Caco-2 (cell line): ENCODE results near the gene FBN2. TPM values are rescaled to one million over a fixed set of nuclear protein-coding genes. Genes with fewer than 3 reads are reported as not detected.

Experiments used
- BruUV-seq: library from RNA; stranded (reverse); fragments of 400-500 nt; replicated peaks from 2 replicates; lab custom pipeline; 2021; lab: Mats Ljungman, UMichigan
- CTCF ChIA-PET: fragments of 300-600 bp; sonication (Branson Sonifier 250); formaldehyde crosslinking; loops from one replicate; lab custom pipeline; 2022; ENCODE audit warnings: antibody characterized with exemption; lab: Charles Lee
- POLR2A ChIA-PET: fragments of 300-600 bp; sonication (Branson Sonifier 250); formaldehyde crosslinking; loops from one replicate; lab custom pipeline; 2022; ENCODE audit warnings: antibody characterized with exemption; lab: Charles Lee
- DNase-seq, 2 experiments: peaks; one replicate each; pipeline versions ENCODE4 v3.0.0 to v3.0.0-alpha.2; 2020 to 2022
- H3K27me3 ChIP-seq: replicated peaks from 2 replicates; pipeline ENCODE4 v1.6.0; 2011; ENCODE audit warnings: low read length; ENCODE audit not compliant: control insufficient read depth, insufficient read depth
- H3K36me3 ChIP-seq: 2 replicates; pipeline ENCODE4 v1.5.1; 2011; ENCODE audit warnings: low read length; ENCODE audit not compliant: control insufficient read depth, insufficient read depth
- H3K4me1 ChIP-seq: fragments of 250-450 bp; sonication (Bioruptor Pico); 2 replicates; pipeline ENCODE4 v1.5.1; 2020; ENCODE audit warnings: mild to moderate bottlenecking
- H3K4me3 ChIP-seq: 2 replicates; pipeline ENCODE4 v1.5.1; 2011; ENCODE audit warnings: low read depth, mild to moderate bottlenecking, control low read depth, low read length
- H3K9me3 ChIP-seq: fragments of 250-450 bp; sonication (Bioruptor Pico); 2 replicates; pipeline ENCODE4 v1.5.1; 2020; ENCODE audit warnings: mild to moderate bottlenecking, moderate library complexity
- H3K27ac Mint-ChIP-seq: one replicate; pipeline ENCODE4 v1.8.0; 2022; ENCODE audit warnings: mixed read lengths; ENCODE audit not compliant: unreplicated experiment
- H3K27me3 Mint-ChIP-seq: one replicate; pipeline ENCODE4 v1.8.0; 2022; ENCODE audit warnings: mixed read lengths; ENCODE audit not compliant: insufficient read depth, unreplicated experiment
- H3K36me3 Mint-ChIP-seq: one replicate; pipeline ENCODE4 v1.8.0; 2022; ENCODE audit warnings: mild to moderate bottlenecking, mixed read lengths; ENCODE audit not compliant: insufficient read depth, unreplicated experiment
- H3K4me1 Mint-ChIP-seq: one replicate; pipeline ENCODE4 v1.8.0; 2022; ENCODE audit warnings: low read depth, mixed read lengths; ENCODE audit not compliant: unreplicated experiment
- H3K4me3 Mint-ChIP-seq: one replicate; pipeline ENCODE4 v1.8.0; 2022; ENCODE audit warnings: mild to moderate bottlenecking, moderate library complexity, mixed read lengths; ENCODE audit not compliant: unreplicated experiment
- H3K9me3 Mint-ChIP-seq: one replicate; pipeline ENCODE4 v1.8.0; 2022; ENCODE audit warnings: mixed read lengths; ENCODE audit not compliant: unreplicated experiment
- intact Hi-C: fragments of 100-400 bp; cut with micrococcal nuclease; formaldehyde crosslinking; loops from one replicate; pipeline ENCODE4 v1.10.0; 2022; ENCODE audit not compliant: unreplicated experiment
- total RNA-seq: library from RNA; stranded (reverse); gene quantifications from 2 replicates; pipeline ENCODE4 v1.2.3, GENCODE V29; 2022
- TF ChIP-seq, protein P1 (sequence below), 2 experiments: fragments of 200-600 bp in 1 of 2; IDR thresholded peaks; 1 replicate in 1 of 2; 2 replicates in 1 of 2; pipeline versions ENCODE4 v1.5.1 to v1.8.0; 2011 to 2022; ENCODE audit warnings: antibody characterized with exemption in 1 of 2, control low read depth in 1 of 2, inconsistent platforms in 1 of 2, low read depth in 1 of 2, low read length in 1 of 2, mild to moderate bottlenecking in 1 of 2, moderate library complexity in 1 of 2; ENCODE audit not compliant: insufficient read depth in 1 of 2, severe bottlenecking in 1 of 2, unreplicated experiment in 1 of 2

Gene FBN2
- total RNA-seq, 1 experiment from 2014 or later, result 0.09 TPM

- Histone ChIP-seq H3K4me3 (no peak overlapping the region), H3K36me3 (no peaks in the 10 kb centered on the region), H3K9me3 (no peaks in the 10 kb centered on the region), H3K4me1 (0 out of 2 replicates have a peak, but pooled peaks cover 2% of the 10 kb centered on the region), H3K27me3 (no peaks in the 10 kb centered on the region)
- TF ChIP-seq, protein P1, sequence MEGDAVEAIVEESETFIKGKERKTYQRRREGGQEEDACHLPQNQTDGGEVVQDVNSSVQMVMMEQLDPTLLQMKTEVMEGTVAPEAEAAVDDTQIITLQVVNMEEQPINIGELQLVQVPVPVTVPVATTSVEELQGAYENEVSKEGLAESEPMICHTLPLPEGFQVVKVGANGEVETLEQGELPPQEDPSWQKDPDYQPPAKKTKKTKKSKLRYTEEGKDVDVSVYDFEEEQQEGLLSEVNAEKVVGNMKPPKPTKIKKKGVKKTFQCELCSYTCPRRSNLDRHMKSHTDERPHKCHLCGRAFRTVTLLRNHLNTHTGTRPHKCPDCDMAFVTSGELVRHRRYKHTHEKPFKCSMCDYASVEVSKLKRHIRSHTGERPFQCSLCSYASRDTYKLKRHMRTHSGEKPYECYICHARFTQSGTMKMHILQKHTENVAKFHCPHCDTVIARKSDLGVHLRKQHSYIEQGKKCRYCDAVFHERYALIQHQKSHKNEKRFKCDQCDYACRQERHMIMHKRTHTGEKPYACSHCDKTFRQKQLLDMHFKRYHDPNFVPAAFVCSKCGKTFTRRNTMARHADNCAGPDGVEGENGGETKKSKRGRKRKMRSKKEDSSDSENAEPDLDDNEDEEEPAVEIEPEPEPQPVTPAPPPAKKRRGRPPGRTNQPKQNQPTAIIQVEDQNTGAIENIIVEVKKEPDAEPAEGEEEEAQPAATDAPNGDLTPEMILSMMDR (IDR thresholded peaks at IDR 0.05; ENCODE audit: insufficient read depth in 1 of 2, low read depth in 1 of 2, low read length in 1 of 2, severe bottlenecking in 1 of 2, unreplicated experiment in 1 of 2), result no peak
- no peaks in the 10 kb centered on the region for H3K27me3 Mint-ChIP-seq
- H3K27ac Mint-ChIP-seq, result no peak overlapping the region
- H3K4me3 Mint-ChIP-seq, result no peak overlapping the region
- no TSS peak for BruUV-seq
- no peaks in the 10 kb centered on the region for H3K9me3 Mint-ChIP-seq
- intact Hi-C loops, result loop anchor here (10.0 kb wide), 1 partner anchor 139 kb away; no protein-coding TSS in a partner anchor
- H3K36me3 Mint-ChIP-seq, result no peaks in the 10 kb centered on the region
- no peak for DNase-seq
- ChIA-PET POLR2A (no interaction called here), CTCF (no interaction called here)
- H3K4me1 Mint-ChIP-seq, result no peaks in the 10 kb centered on the region
These were observed 184.5 kb downstream of the FBN2 start for GRCh38 chr5:128353441-128354107.

DNA sequence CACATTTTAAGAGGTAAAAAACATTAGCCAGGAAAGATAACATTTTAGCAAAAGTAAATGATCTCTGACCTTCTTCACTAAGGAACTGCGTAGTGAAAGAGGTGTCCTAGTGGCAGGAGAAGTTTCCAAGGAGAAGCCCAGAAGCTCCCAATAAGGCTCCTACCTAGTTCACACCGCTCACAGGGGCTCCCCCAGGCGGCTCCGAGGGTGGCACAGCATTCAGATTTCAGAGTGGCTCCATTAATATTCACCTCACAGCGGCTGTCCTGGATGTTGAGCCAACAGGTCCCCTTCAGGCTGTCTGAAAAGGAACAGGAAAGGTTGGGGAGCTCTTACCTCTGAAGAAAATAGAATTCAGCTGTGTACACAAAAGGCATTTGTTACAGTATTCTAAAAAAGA is 187.3 kb downstream of the FBN2 start:
- ChIA-PET CTCF (no interaction called here), POLR2A (no interaction called here)
- Mint-ChIP-seq H3K27ac (no peak overlapping the region), H3K27me3 (no peaks in the 10 kb centered on the region), H3K4me3 (no peak overlapping the region), H3K36me3 (no peaks in the 10 kb centered on the region), H3K9me3 (no peaks in the 10 kb centered on the region), H3K4me1 (no peaks in the 10 kb centered on the region)
- Histone ChIP-seq H3K9me3 (no peaks in the 10 kb centered on the region), H3K27me3 (no peaks in the 10 kb centered on the region), H3K4me3 (no peak overlapping the region), H3K36me3 (no peaks in the 10 kb centered on the region), H3K4me1 (no peaks in the 10 kb centered on the region)
- no peak for DNase-seq
- TF ChIP-seq, protein P1 (IDR thresholded peaks at IDR 0.05; ENCODE audit: insufficient read depth in 1 of 2, low read depth in 1 of 2, low read length in 1 of 2, severe bottlenecking in 1 of 2, unreplicated experiment in 1 of 2), result no peak
- BruUV-seq, result no TSS peak
- intact Hi-C loops, result loop anchor here (10.0 kb wide), 1 partner anchor 136 kb away; no protein-coding TSS in a partner anchor

GRCh38 chr5:128349044-128349858 is 188.8 kb downstream of the FBN2 start:
- no peak for DNase-seq
- Mint-ChIP-seq H3K36me3 (no peaks in the 10 kb centered on the region), H3K9me3 (no peaks in the 10 kb centered on the region), H3K4me3 (no peak overlapping the region), H3K27ac (no peak overlapping the region), H3K4me1 (no peaks in the 10 kb centered on the region), H3K27me3 (no peaks in the 10 kb centered on the region)
- POLR2A ChIA-PET, result interaction anchor here (0.5 kb wide), 1 partner anchor 297 kb away, joined by 3 read pairs; no protein-coding TSS in a partner anchor
- no peaks in the 10 kb centered on the region for H3K9me3 ChIP-seq
- no peak overlapping the region for H3K4me3 ChIP-seq
- CTCF ChIA-PET, result no interaction called here
- H3K36me3 ChIP-seq, result no peaks in the 10 kb centered on the region
- BruUV-seq, result no TSS peak
- H3K4me1 ChIP-seq, result no peaks in the 10 kb centered on the region
- TF ChIP-seq, protein P1 (IDR thresholded peaks at IDR 0.05; ENCODE audit: insufficient read depth in 1 of 2, low read depth in 1 of 2, low read length in 1 of 2, severe bottlenecking in 1 of 2, unreplicated experiment in 1 of 2), result no peak
- intact Hi-C loops, result no loop called here
- H3K27me3 ChIP-seq, result no peaks in the 10 kb centered on the region
